ENCODE results near the gene EDDM3A.
"Not testable (repeated sequence)": the region's sequence is repeated elsewhere in the genome, so short reads cannot be mapped to it uniquely, and the experiment has no call there.

Gene EDDM3A

GRCh38 chr14:20732477-20732876 lies 13.2 kb upstream of the EDDM3A start:
- TF ChIP-seq CTCF (IDR thresholded peaks at IDR 0.05; ENCODE audit: borderline replicate concordance, control extremely low read depth, extremely low read depth, insufficient read depth, missing control alignments), result no peak
- in situ Hi-C loops (cut with MboI; ENCODE audit: low sequenced_read_pairs, unreplicated experiment), result no loop called here
- no peak for DNase-seq (ENCODE audit: low spot score)

GRCh38 chr14:20732979-20733635 lies 12.6 kb upstream of the EDDM3A start:
- DNase-seq (ENCODE audit: low spot score), result no peak
- TF ChIP-seq CTCF (IDR thresholded peaks at IDR 0.05; ENCODE audit: borderline replicate concordance, control extremely low read depth, extremely low read depth, insufficient read depth, missing control alignments), result no peak
- in situ Hi-C loops (cut with MboI; ENCODE audit: low sequenced_read_pairs, unreplicated experiment), result no loop called here

- DNase-seq (ENCODE audit: low spot score), result no peak
- TF ChIP-seq CTCF (IDR thresholded peaks at IDR 0.05; ENCODE audit: borderline replicate concordance, control extremely low read depth, extremely low read depth, insufficient read depth, missing control alignments), result no peak
- in situ Hi-C loops (cut with MboI; ENCODE audit: low sequenced_read_pairs, unreplicated experiment), result no loop called here
Observed at GRCh38 chr14:20733684-20734429, 11.8 kb upstream of the EDDM3A start.

GRCh38 chr14:20734430-20734806 lies 11.3 kb upstream of the EDDM3A start:
- in situ Hi-C loops (cut with MboI; ENCODE audit: low sequenced_read_pairs, unreplicated experiment), result no loop called here
- no peak for DNase-seq (ENCODE audit: low spot score)
- no peak for TF ChIP-seq CTCF (IDR thresholded peaks at IDR 0.05; ENCODE audit: borderline replicate concordance, control extremely low read depth, extremely low read depth, insufficient read depth, missing control alignments)

- in situ Hi-C loops (cut with MboI; ENCODE audit: low sequenced_read_pairs, unreplicated experiment), result not testable (repeated sequence)
Observed at GRCh38 chr14:20738292-20738691, 7.4 kb upstream of the EDDM3A start.

GRCh38 chr14:20742132-20742531 lies 3.6 kb upstream of the EDDM3A start:
- in situ Hi-C loops (cut with MboI; ENCODE audit: low sequenced_read_pairs, unreplicated experiment), result no loop called here
- TF ChIP-seq CTCF (IDR thresholded peaks at IDR 0.05; ENCODE audit: borderline replicate concordance, control extremely low read depth, extremely low read depth, insufficient read depth, missing control alignments), result no peak
- DNase-seq (ENCODE audit: low spot score), result no peak

More at GRCh38 chr14:20738292-20738691, 7.4 kb upstream of the EDDM3A start:
- DNase-seq (ENCODE audit: low spot score), result not testable (repeated sequence)

- no peak for DNase-seq (ENCODE audit: low spot score)
- no peak for TF ChIP-seq CTCF (IDR thresholded peaks at IDR 0.05; ENCODE audit: borderline replicate concordance, control extremely low read depth, extremely low read depth, insufficient read depth, missing control alignments)
- in situ Hi-C loops (cut with MboI; ENCODE audit: low sequenced_read_pairs, unreplicated experiment), result no loop called here
Observed at GRCh38 chr14:20743556-20743955, 2.1 kb upstream of the EDDM3A start.

Measured in GM13976 (cell line).